ENCODE results near the gene CPNE1.

The CPNE1 gene

GRCh38 chr20:35648836-35649235 is 15.9 kb downstream of the CPNE1 start:
- TF ChIP-seq CTCF (IDR thresholded peaks at IDR 0.05; ENCODE audit: low read depth, low read length): no peak
- no peak overlapping the region for H3K4me3 ChIP-seq (ENCODE audit: low read depth, low read length)

- no peak for TF ChIP-seq CTCF (IDR thresholded peaks at IDR 0.05; ENCODE audit: low read depth, low read length)
- no peak overlapping the region for H3K4me3 ChIP-seq (ENCODE audit: low read depth, low read length)
Measured at GRCh38 chr20:35644806-35645205, 19.9 kb downstream of the CPNE1 start.

- no peak for TF ChIP-seq CTCF (IDR thresholded peaks at IDR 0.05; ENCODE audit: low read depth, low read length)
- H3K4me3 ChIP-seq (ENCODE audit: low read depth, low read length): no peak overlapping the region
Measured at GRCh38 chr20:35643045-35643444, 21.7 kb downstream of the CPNE1 start.

DNA sequence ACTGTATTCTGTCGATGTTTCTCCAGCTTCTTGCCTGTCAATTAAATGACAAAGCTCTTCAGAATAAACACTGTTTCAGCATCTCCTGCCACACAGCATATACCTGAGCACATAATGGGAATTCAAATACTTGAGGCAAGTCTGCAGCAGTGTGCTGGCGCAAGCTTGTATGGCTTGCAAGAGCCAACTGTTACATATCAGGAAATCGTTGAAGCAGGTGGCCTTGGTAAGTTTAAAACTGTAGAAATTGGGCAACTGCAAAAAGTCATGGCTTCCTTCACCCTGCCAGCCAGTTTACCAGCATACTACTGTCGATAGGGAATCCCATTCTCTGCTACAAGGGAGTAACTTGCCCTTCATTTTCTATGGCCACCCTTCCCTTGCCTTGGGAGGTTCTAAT is 23.0 kb downstream of the CPNE1 start:
- H3K4me3 ChIP-seq (ENCODE audit: low read depth, low read length): no peak overlapping the region
- no peak for TF ChIP-seq CTCF (IDR thresholded peaks at IDR 0.05; ENCODE audit: low read depth, low read length)

GRCh38 chr20:35640724-35641123 is 24.0 kb downstream of the CPNE1 start:
- no peak overlapping the region for H3K4me3 ChIP-seq (ENCODE audit: low read depth, low read length)
- no peak for TF ChIP-seq CTCF (IDR thresholded peaks at IDR 0.05; ENCODE audit: low read depth, low read length)

DNA sequence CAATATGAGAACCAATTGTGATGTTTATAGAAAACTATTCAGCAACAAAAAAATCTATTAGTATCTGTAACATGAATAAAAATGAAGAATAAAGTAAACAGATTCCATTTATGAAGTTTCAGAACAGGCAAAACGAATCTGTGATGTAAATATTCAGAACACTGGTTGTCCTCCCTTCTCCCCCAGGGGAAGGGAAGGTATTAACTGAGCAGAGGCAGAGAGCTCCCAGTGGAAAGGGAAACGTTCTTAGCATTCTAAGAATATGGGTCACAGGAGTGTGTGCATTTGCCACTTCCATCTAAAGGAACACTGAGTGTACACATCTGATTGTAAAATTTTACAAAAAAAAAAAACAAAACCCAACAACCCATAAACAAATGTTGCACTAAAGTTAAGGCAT is 25.9 kb downstream of the CPNE1 start:
- no peak overlapping the region for H3K4me3 ChIP-seq (ENCODE audit: low read depth, low read length)
- no peak for TF ChIP-seq CTCF (IDR thresholded peaks at IDR 0.05; ENCODE audit: low read depth, low read length)

DNA sequence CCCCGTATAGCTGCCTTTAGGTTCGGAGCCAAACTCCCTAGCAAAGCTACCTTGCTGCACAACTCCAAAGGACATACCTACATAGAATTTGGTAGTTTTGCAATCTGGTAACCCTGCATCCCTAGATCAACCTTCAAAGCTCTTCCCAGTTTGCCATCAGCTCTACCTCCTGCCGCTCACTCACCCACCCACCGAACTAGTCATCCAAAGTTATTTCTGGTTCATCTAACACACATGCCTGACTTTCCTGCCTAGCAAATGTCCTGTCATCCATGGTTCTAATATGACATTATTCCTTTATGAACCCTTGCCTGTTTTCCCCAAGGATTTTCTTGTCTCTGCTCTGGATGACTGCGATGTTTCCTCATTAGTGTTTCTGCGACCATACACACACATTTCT is 27.4 kb downstream of the CPNE1 start:
- no peak for TF ChIP-seq CTCF (IDR thresholded peaks at IDR 0.05; ENCODE audit: low read depth, low read length)

More for the DNA sequence above, 27.4 kb downstream of the CPNE1 start:
- H3K4me3 ChIP-seq (ENCODE audit: low read depth, low read length): no peak overlapping the region
